Nephron progenitor cell (in vitro differentiated cells): ENCODE results near the gene UROC1.

Experiments
- DNase-seq: peaks from one replicate; pipeline ENCODE4 v3.0.0; 2021
- H3K27ac Mint-ChIP-seq: 2 replicates; pipeline ENCODE4 v1.8.0; 2021; ENCODE audit warnings: mild to moderate bottlenecking, moderate library complexity, mixed read lengths
- H3K27me3 Mint-ChIP-seq: 2 replicates; pipeline ENCODE4 v1.8.0; 2021; ENCODE audit warnings: mild to moderate bottlenecking, low read depth, mixed read lengths; ENCODE audit not compliant: poor library complexity
- H3K36me3 Mint-ChIP-seq: 2 replicates; pipeline ENCODE4 v1.8.0; 2021; ENCODE audit warnings: low read depth, mixed read lengths
- H3K4me1 Mint-ChIP-seq: 2 replicates; pipeline ENCODE4 v1.8.0; 2021; ENCODE audit warnings: mixed read lengths
- H3K4me3 Mint-ChIP-seq: 2 replicates; pipeline ENCODE4 v1.8.0; 2021; ENCODE audit warnings: mild to moderate bottlenecking, moderate library complexity, mixed read lengths
- H3K9me3 Mint-ChIP-seq: 2 replicates; pipeline ENCODE4 v1.8.0; 2021; ENCODE audit warnings: mild to moderate bottlenecking, moderate library complexity, mixed read lengths
- CTCF ChIP-seq: fragments of 200-600 bp; sonication (generic); IDR thresholded peaks from 2 replicates; pipeline ENCODE4 v1.5.0; 2021; ENCODE audit warnings: antibody characterized with exemption

Gene UROC1

GRCh38 chr3:126490619-126491018, 27.0 kb downstream of the UROC1 start:
- Mint-ChIP-seq H3K4me1 (peaks cover 10% of the 10 kb centered on the region), H3K36me3 (no peaks in the 10 kb centered on the region), H3K9me3 (no peaks in the 10 kb centered on the region), H3K27me3 (peaks cover 24% of the 10 kb centered on the region), H3K27ac (no peak overlapping the region), H3K4me3 (no peak overlapping the region)
- TF ChIP-seq CTCF = no peak
- no peak for DNase-seq

- Mint-ChIP-seq H3K9me3 (no peaks in the 10 kb centered on the region), H3K4me3 (no peak overlapping the region), H3K4me1 (peaks cover 22% of the 10 kb centered on the region), H3K27me3 (peaks cover 24% of the 10 kb centered on the region), H3K27ac (no peak overlapping the region), H3K36me3 (no peaks in the 10 kb centered on the region)
- no peak for TF ChIP-seq CTCF
- DNase-seq = no peak
These were observed 28.5 kb downstream of the UROC1 start for GRCh38 chr3:126488886-126489569.

GRCh38 chr3:126488185-126488584, 29.4 kb downstream of the UROC1 start:
- H3K27me3 Mint-ChIP-seq = peaks cover 21% of the 10 kb centered on the region
- no peak for TF ChIP-seq CTCF
- no peak overlapping the region for H3K4me3 Mint-ChIP-seq
- no peaks in the 10 kb centered on the region for H3K9me3 Mint-ChIP-seq
- no peak for DNase-seq
- H3K27ac Mint-ChIP-seq = no peak overlapping the region
- H3K4me1 Mint-ChIP-seq = peaks cover 22% of the 10 kb centered on the region
- no peaks in the 10 kb centered on the region for H3K36me3 Mint-ChIP-seq

- H3K4me1 Mint-ChIP-seq = peaks cover 21% of the 10 kb centered on the region
- H3K27ac Mint-ChIP-seq = no peak overlapping the region
- DNase-seq = peak; percentile 30
- no peaks in the 10 kb centered on the region for H3K36me3 Mint-ChIP-seq
- no peak overlapping the region for H3K4me3 Mint-ChIP-seq
- no peak for TF ChIP-seq CTCF
- H3K9me3 Mint-ChIP-seq = no peaks in the 10 kb centered on the region
- H3K27me3 Mint-ChIP-seq = peaks cover 16% of the 10 kb centered on the region
These were observed 30.3 kb downstream of the UROC1 start for GRCh38 chr3:126487151-126487771.

GRCh38 chr3:126486360-126486847, 31.2 kb downstream of the UROC1 start:
- Mint-ChIP-seq H3K36me3 (no peaks in the 10 kb centered on the region), H3K4me3 (no peak overlapping the region), H3K27ac (peak overlapping the region; percentile 10), H3K9me3 (no peaks in the 10 kb centered on the region), H3K4me1 (peaks cover 27% of the 10 kb centered on the region), H3K27me3 (peaks cover 9% of the 10 kb centered on the region)
- DNase-seq = no peak
- no peak for TF ChIP-seq CTCF

- TF ChIP-seq CTCF = no peak
- peak overlapping the region; percentile 25 for H3K27ac Mint-ChIP-seq
- H3K27me3 Mint-ChIP-seq = peaks cover 4% of the 10 kb centered on the region
- no peak overlapping the region for H3K4me3 Mint-ChIP-seq
- no peak for DNase-seq
- peaks cover 32% of the 10 kb centered on the region for H3K4me1 Mint-ChIP-seq
- H3K9me3 Mint-ChIP-seq = no peaks in the 10 kb centered on the region
- no peaks in the 10 kb centered on the region for H3K36me3 Mint-ChIP-seq
These were observed 31.6 kb downstream of the UROC1 start for GRCh38 chr3:126485956-126486355.
